Kidney epithelial cell (primary cell): ENCODE results near the gene NANOG. TPM values are rescaled to one million over a fixed set of nuclear protein-coding genes. Genes with fewer than 3 reads are reported as not detected.
"Not testable (repeated sequence)": the region's sequence is repeated elsewhere in the genome, so short reads cannot be mapped to it uniquely, and the experiment has no call there.

Source experiments
- DNase-seq: peaks from one replicate; pipeline ENCODE4 v3.0.0-alpha.2; 2010; ENCODE audit warnings: low read depth
- H3K27me3 ChIP-seq: 2 replicates; pipeline ENCODE4 v1.6.0; 2011; ENCODE audit warnings: low read length; ENCODE audit not compliant: control insufficient read depth, insufficient read depth
- H3K36me3 ChIP-seq: 2 replicates; pipeline ENCODE4 v1.5.1; 2011; ENCODE audit warnings: low read length; ENCODE audit not compliant: control insufficient read depth, insufficient read depth
- H3K4me3 ChIP-seq: 2 replicates; pipeline ENCODE4 v1.5.1; 2011; ENCODE audit warnings: low read depth, mild to moderate bottlenecking, control low read depth, low read length
- total RNA-seq: library from RNA; depleted of rRNA; stranded (reverse); fragments of >200 nt; gene quantifications from 2 replicates; pipeline ENCODE4 v1.2.3, GENCODE V29; 2015
- TF ChIP-seq, protein P1 (sequence below): IDR thresholded peaks from 2 replicates; pipeline ENCODE4 v1.5.1; 2011; ENCODE audit warnings: mild to moderate bottlenecking, moderate library complexity, low read length, control low read depth, inconsistent platforms; ENCODE audit not compliant: insufficient read depth, poor library complexity, severe bottlenecking

NANOG gene
- total RNA-seq, 1 donor from 2014 or later = not detected

- H3K36me3 ChIP-seq = no peaks in the 10 kb centered on the region
- H3K27me3 ChIP-seq = no peaks in the 10 kb centered on the region
- TF ChIP-seq, protein P1, sequence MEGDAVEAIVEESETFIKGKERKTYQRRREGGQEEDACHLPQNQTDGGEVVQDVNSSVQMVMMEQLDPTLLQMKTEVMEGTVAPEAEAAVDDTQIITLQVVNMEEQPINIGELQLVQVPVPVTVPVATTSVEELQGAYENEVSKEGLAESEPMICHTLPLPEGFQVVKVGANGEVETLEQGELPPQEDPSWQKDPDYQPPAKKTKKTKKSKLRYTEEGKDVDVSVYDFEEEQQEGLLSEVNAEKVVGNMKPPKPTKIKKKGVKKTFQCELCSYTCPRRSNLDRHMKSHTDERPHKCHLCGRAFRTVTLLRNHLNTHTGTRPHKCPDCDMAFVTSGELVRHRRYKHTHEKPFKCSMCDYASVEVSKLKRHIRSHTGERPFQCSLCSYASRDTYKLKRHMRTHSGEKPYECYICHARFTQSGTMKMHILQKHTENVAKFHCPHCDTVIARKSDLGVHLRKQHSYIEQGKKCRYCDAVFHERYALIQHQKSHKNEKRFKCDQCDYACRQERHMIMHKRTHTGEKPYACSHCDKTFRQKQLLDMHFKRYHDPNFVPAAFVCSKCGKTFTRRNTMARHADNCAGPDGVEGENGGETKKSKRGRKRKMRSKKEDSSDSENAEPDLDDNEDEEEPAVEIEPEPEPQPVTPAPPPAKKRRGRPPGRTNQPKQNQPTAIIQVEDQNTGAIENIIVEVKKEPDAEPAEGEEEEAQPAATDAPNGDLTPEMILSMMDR = no peak
- no peak overlapping the region for H3K4me3 ChIP-seq
- DNase-seq = no peak
Observed at GRCh38 chr12:7834701-7835100, 45.5 kb downstream of the NANOG start.

DNA sequence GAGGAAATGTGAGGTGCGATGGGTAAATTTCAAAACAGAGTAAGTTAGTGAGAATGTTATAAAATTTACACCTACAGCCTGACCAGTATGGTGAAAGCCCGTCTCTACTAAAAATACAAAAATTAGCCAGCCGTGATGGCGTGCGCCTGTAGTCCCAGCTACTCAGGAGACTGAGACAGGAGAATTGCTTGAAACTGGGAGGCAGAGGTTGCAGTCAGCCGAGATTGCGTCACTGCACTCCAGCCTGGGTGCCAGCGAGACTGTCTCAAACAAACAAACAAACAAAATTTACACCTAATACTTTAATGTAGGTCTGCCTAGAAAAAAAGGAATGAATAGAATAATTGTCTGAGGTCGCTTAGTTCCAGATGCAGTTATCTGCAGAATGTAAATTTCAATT is 45.9 kb downstream of the NANOG start:
- no peaks in the 10 kb centered on the region for H3K36me3 ChIP-seq
- no peak overlapping the region for H3K4me3 ChIP-seq
- TF ChIP-seq, protein P1 = no peak
- DNase-seq = no peak
- H3K27me3 ChIP-seq = no peaks in the 10 kb centered on the region

- DNase-seq = no peak
- TF ChIP-seq, protein P1 = no peak
Observed at GRCh38 chr12:7835766-7836165, 46.6 kb downstream of the NANOG start.

DNA sequence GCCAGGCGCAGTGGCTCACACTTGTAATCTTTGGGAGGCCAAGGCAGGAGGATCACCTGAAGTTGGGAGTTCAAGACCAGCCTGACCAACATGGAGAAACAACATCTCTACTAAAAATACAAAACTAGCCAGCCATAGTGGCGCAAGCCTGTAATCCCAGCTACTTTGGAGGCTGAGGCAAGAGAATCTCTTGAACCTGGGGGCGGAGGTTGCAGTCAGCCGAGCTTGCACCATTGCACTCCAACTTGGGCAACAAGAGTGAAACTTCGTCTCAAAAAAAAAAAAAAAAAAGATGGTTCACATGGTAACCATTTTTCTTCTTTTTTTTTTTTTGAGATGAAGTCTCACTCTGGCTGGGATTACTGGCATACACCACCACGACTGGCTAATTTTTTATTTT is 48.2 kb downstream of the NANOG start:
- DNase-seq = no peak
- Histone ChIP-seq H3K27me3 (no peaks in the 10 kb centered on the region), H3K4me3 (no peak overlapping the region), H3K36me3 (no peaks in the 10 kb centered on the region)
- TF ChIP-seq, protein P1 = no peak

More at GRCh38 chr12:7835766-7836165, 46.6 kb downstream of the NANOG start:
- H3K27me3 ChIP-seq = no peaks in the 10 kb centered on the region
- no peaks in the 10 kb centered on the region for H3K36me3 ChIP-seq
- no peak overlapping the region for H3K4me3 ChIP-seq

- not testable (repeated sequence) for DNase-seq, H3K27me3 ChIP-seq, H3K36me3 ChIP-seq, H3K4me3 ChIP-seq
Observed at GRCh38 chr12:7839226-7839625, 50.0 kb downstream of the NANOG start.

GRCh38 chr12:7839848-7840247 is 50.6 kb downstream of the NANOG start:
- not testable (repeated sequence) for H3K27me3 ChIP-seq, DNase-seq

DNA sequence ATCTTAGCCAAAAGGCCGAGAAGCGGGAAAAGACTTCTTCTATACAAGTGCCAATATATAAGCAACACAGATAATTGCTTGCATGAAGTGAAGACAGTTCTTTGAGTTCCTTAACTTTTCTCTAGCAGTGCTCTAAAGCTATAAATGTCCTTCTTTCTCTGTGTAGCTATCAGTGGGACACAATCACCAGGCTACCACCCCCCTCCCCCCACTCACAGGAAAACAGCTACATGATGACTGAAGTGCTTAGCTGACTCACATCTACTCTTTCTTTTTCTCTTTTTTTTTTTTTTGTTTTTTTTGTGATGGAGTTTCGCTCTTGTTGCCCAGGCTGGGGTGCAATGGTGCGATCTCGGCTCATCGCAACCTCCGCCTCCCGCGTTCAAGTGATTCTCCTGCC is 53.2 kb downstream of the NANOG start:
- not testable (repeated sequence) for DNase-seq, H3K36me3 ChIP-seq, H3K4me3 ChIP-seq, H3K27me3 ChIP-seq

More at GRCh38 chr12:7839848-7840247, 50.6 kb downstream of the NANOG start:
- not testable (repeated sequence) for H3K36me3 ChIP-seq, H3K4me3 ChIP-seq

DNA sequence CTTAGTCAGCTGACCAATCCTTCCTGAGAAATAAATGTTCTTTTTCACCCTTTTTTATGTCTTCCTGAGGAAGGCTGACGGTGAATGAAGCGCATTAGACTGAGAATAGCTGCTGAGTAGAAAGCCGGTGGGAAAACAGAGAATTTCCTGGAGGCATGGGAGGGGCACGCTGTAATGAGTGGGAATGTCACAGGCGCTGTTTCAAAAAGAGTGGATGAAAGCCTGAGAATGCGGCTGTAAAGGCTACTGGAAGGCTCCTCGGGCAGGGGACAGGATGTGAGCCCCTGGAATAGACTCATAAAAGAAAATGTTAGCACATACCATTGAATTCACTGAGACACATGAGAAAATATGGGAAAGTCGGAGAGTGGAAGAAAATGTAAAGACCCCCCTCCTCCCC is 53.9 kb downstream of the NANOG start:
- not testable (repeated sequence) for H3K36me3 ChIP-seq, H3K27me3 ChIP-seq, H3K4me3 ChIP-seq, DNase-seq

GRCh38 chr12:7843583-7843982 is 54.4 kb downstream of the NANOG start:
- DNase-seq, H3K4me3 ChIP-seq, H3K36me3 ChIP-seq, H3K27me3 ChIP-seq: not testable (repeated sequence)
